Measurements from ENCODE around the gene ARHGEF17. TPM values are rescaled to one million over a fixed set of nuclear protein-coding genes. Genes with fewer than 3 reads are reported as not detected.
A peak's percentile ranks its signal among the peaks of the same experiment; 100 is the strongest.

ARHGEF17 gene
- total RNA-seq, 1 donor from 2014 or later = 69.2 TPM

GRCh38 chr11:73291196-73291595 lies 16.9 kb upstream of the ARHGEF17 start:
- DNase-seq (ENCODE audit: low spot score) = no peak

GRCh38 chr11:73291781-73292524 lies 16.1 kb upstream of the ARHGEF17 start:
- DNase-seq (ENCODE audit: low spot score) = no peak

- no peak for DNase-seq (ENCODE audit: low spot score)
Measured at GRCh38 chr11:73292525-73292894, 15.6 kb upstream of the ARHGEF17 start.

- no peak for DNase-seq (ENCODE audit: low spot score)
Measured at GRCh38 chr11:73293356-73293936, 14.6 kb upstream of the ARHGEF17 start.

GRCh38 chr11:73294604-73295003 lies 13.5 kb upstream of the ARHGEF17 start:
- no peak for DNase-seq (ENCODE audit: low spot score)

DNA sequence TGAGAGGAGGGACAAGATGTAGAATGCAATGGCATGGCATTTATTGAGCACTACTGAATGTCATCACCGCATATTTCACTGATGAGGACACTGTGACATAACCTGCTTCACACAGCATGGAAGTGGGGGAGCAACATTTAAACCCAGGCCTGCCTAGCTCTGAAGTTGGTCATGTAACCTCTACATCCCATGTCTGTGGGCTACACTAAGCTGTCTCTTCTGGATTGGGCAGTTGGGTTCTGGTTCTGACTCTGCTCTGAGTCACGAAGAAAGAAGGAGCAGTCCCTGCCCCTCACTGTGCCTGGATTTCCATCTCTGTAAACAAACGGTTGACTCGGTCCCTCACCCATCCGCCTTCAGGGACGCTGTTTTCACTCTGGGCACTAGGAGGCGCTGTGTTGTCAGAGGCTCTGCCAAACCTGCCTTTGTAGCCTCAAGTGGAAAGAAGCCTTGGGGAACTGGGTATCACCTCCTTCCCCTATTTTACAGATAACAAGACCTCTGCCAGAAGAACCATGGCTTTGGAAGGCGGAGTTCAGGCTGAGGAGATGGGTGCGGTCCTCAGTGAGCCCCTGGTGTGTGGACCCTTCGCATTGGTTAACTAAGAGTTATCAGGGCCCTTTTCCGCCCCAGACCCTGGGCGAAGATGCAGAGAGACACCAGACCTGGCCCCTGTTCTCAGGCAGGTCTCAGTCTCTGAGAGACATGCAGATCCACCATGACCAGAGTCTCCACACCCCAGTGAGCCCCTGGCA lies 12.7 kb upstream of the ARHGEF17 start:
- peak; percentile 70 for DNase-seq (ENCODE audit: low spot score)

GRCh38 chr11:73295996-73296318 lies 12.1 kb upstream of the ARHGEF17 start:
- no peak for DNase-seq (ENCODE audit: low spot score)

GRCh38 chr11:73296501-73297230 lies 11.4 kb upstream of the ARHGEF17 start:
- no peak for DNase-seq (ENCODE audit: low spot score)

- DNase-seq (ENCODE audit: low spot score) = no peak
Measured at GRCh38 chr11:73297231-73297590, 10.9 kb upstream of the ARHGEF17 start.

- no peak for DNase-seq (ENCODE audit: low spot score)
Measured at GRCh38 chr11:73297702-73298101, 10.4 kb upstream of the ARHGEF17 start.

DNA sequence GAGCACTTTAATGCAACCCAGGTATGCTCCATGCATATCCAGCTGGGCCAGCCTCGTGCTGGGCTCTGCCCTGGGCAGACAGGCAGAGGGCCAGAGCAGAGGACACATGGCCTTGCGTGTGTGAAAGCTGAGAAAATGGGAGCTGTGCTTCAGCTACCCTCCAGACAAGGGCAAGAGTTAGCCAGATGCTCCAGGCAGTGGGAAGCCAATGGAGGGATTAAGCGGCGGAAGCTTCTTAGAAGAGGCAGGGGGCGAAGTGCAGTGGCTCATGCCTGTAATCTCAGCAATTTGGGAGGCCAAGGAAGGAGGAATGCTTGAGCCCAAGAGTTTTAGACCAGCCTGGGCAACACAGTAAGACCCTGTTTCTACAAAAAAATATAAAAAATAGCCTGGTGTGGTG lies 9.8 kb upstream of the ARHGEF17 start:
- DNase-seq (ENCODE audit: low spot score) = no peak

- DNase-seq (ENCODE audit: low spot score) = no peak
Measured at GRCh38 chr11:73299751-73300150, 8.3 kb upstream of the ARHGEF17 start.

- DNase-seq (ENCODE audit: low spot score) = no peak
Measured at GRCh38 chr11:73306069-73306841, 1.8 kb upstream of the ARHGEF17 start.

DNA sequence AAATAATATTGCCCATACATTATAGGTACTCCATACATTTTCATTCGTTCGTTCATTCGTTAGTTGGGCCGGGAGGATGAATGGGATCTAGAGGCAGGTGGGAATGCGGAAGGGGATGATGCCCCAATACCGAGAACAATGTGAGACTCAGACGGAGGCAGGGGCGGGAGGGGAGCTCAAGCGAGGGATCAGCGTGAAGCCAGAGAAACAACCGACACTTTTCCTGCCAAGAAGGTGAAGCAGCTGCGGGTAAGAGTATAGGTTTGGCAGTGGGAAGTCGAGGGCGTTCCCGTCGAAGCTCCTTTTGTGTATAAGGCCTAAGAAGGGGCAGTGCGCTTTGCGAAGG lies 1.1 kb upstream of the ARHGEF17 start:
- DNase-seq (ENCODE audit: low spot score) = no peak

GRCh38 chr11:73307323-73308002 lies 613 bp upstream of the ARHGEF17 start:
- peak; percentile 98 for DNase-seq (ENCODE audit: low spot score)

- peak; percentile 90 for DNase-seq (ENCODE audit: low spot score)
Measured at GRCh38 chr11:73308961-73309919, 1.2 kb downstream of the ARHGEF17 start.

DNA sequence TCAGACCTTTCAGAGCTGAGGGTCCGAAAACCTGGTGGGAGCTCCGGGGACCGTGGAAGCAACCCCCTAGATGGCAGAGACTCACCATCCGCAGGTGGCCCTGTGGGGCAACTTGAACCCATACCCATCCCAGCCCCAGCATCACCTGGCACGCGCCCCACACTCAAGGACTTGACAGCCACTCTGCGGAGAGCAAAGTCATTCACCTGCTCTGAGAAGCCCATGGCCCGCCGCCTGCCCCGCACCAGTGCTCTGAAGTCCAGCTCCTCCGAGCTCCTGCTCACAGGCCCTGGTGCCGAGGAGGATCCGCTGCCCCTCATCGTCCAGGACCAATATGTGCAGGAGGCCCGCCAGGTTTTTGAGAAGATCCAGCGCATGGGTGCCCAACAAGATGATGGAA lies 2.0 kb downstream of the ARHGEF17 start:
- DNase-seq (ENCODE audit: low spot score) = no peak

DNA sequence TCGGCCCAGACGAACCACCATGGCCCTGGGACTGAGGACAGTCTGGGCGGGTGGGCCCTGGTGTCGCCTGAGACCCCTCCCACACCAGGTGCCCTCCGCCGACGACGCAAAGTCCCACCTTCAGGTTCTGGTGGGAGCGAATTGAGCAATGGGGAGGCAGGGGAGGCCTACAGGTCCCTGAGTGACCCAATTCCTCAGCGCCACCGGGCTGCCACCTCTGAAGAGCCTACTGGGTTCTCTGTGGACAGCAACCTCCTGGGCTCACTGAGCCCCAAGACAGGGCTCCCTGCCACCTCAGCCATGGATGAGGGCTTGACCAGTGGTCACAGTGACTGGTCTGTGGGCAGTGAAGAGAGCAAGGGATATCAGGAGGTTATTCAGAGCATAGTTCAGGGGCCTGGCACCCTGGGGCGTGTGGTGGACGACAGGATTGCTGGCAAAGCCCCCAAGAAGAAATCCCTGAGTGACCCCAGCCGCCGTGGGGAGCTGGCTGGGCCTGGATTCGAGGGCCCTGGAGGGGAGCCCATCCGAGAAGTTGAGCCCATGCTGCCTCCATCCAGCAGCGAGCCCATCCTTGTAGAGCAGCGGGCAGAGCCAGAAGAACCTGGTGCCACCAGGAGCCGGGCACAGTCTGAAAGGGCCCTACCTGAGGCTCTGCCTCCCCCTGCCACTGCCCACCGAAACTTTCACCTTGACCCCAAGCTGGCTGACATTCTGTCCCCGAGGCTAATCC lies 2.8 kb downstream of the ARHGEF17 start:
- no peak for DNase-seq (ENCODE audit: low spot score)

DNA sequence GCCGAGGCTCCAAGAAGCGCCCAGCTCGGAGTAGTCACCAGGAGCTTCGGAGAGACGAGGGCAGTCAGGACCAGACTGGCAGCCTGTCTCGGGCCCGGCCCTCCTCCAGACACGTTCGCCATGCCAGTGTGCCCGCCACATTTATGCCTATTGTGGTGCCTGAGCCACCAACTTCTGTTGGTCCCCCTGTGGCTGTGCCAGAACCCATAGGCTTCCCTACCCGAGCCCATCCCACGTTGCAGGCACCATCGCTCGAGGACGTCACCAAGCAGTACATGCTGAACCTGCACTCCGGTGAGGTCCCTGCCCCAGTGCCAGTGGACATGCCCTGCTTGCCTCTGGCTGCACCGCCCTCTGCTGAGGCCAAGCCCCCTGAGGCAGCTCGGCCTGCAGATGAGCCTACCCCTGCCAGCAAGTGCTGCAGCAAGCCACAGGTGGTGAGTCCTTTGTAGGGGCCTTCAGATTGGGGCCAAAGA lies 3.4 kb downstream of the ARHGEF17 start:
- DNase-seq (ENCODE audit: low spot score) = no peak

All from mucosa of gallbladder (tissue), 1 donor.